ENCODE results near the gene SEMA3E. TPM values are rescaled to one million over a fixed set of nuclear protein-coding genes. Genes with fewer than 3 reads are reported as not detected.

Gene SEMA3E
- polyA plus RNA-seq, 1 experiment = 0.06 TPM

GRCh38 chr7:83457022-83457892 is 191.7 kb downstream of the SEMA3E start:
- Histone ChIP-seq H3K4me3 (ENCODE audit: low read depth, low read length) (no peak overlapping the region), H3K27me3 (ENCODE audit: control insufficient read depth, insufficient read depth, low read length) (no peaks in the 10 kb centered on the region), H3K27ac (ENCODE audit: low read depth, low read length) (no peak overlapping the region), H3K9me3 (ENCODE audit: control insufficient read depth, insufficient read depth, low read length) (no peaks in the 10 kb centered on the region)
- TF ChIP-seq, protein P1, sequence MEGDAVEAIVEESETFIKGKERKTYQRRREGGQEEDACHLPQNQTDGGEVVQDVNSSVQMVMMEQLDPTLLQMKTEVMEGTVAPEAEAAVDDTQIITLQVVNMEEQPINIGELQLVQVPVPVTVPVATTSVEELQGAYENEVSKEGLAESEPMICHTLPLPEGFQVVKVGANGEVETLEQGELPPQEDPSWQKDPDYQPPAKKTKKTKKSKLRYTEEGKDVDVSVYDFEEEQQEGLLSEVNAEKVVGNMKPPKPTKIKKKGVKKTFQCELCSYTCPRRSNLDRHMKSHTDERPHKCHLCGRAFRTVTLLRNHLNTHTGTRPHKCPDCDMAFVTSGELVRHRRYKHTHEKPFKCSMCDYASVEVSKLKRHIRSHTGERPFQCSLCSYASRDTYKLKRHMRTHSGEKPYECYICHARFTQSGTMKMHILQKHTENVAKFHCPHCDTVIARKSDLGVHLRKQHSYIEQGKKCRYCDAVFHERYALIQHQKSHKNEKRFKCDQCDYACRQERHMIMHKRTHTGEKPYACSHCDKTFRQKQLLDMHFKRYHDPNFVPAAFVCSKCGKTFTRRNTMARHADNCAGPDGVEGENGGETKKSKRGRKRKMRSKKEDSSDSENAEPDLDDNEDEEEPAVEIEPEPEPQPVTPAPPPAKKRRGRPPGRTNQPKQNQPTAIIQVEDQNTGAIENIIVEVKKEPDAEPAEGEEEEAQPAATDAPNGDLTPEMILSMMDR (IDR thresholded peaks at IDR 0.05; ENCODE audit: low read depth, low read length) = no peak
- POLR2A ChIA-PET = no interaction called here
- CTCF ChIA-PET = no interaction called here
- no peak for DNase-seq (ENCODE audit: low read depth, low spot score)

DNA sequence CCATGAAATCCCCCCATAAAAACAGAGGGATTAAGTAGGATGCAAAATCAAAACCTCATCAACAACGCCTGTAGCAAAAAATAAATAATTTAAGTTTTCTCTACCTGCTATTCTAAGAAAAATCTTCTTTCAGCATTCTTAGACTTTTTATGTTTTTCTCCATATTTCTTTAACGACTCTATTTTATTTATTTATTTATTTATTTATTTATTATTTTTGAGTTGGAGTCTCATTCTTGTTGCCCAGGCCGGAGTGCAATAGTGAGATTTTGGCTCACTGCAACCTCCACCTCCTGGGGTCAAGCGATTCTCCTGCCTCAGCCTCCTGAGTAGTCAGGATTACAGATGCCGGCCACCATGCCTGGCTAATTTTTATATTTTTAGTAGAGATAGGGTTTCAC is 192.5 kb downstream of the SEMA3E start:
- Histone ChIP-seq H3K4me3 (ENCODE audit: low read depth, low read length) (no peak overlapping the region), H3K27me3 (ENCODE audit: control insufficient read depth, insufficient read depth, low read length) (no peaks in the 10 kb centered on the region), H3K9me3 (ENCODE audit: control insufficient read depth, insufficient read depth, low read length) (no peaks in the 10 kb centered on the region), H3K27ac (ENCODE audit: low read depth, low read length) (no peak overlapping the region)
- ChIA-PET POLR2A (no interaction called here), CTCF (no interaction called here)
- TF ChIP-seq, protein P1 (IDR thresholded peaks at IDR 0.05; ENCODE audit: low read depth, low read length) = no peak
- DNase-seq (ENCODE audit: low read depth, low spot score) = no peak

DNA sequence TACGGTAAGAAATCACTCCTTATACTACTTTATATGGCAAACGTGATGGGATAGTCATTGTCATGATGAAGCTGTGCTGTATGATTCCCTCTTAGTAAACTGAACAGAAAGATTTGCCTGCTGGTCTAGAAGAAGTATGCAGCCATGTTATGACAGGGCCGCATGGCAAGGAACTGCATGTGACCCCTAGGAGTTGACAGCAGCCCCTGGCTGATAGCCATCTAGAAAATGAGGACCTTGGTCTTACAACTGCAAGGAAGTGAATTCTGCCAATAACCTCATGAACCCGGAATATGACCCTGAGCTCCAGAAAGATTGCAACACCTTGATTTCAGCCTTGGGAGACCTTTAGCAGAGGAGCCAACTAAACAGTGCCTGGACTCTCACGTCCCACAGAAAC is 193.3 kb downstream of the SEMA3E start:
- no peaks in the 10 kb centered on the region for H3K9me3 ChIP-seq (ENCODE audit: control insufficient read depth, insufficient read depth, low read length)
- no peak for DNase-seq (ENCODE audit: low read depth, low spot score)
- no peak overlapping the region for H3K27ac ChIP-seq (ENCODE audit: low read depth, low read length)
- CTCF ChIA-PET = no interaction called here
- H3K4me3 ChIP-seq (ENCODE audit: low read depth, low read length) = no peak overlapping the region
- H3K27me3 ChIP-seq (ENCODE audit: control insufficient read depth, insufficient read depth, low read length) = no peaks in the 10 kb centered on the region
- TF ChIP-seq, protein P1 (IDR thresholded peaks at IDR 0.05; ENCODE audit: low read depth, low read length) = no peak
- POLR2A ChIA-PET = no interaction called here

DNA sequence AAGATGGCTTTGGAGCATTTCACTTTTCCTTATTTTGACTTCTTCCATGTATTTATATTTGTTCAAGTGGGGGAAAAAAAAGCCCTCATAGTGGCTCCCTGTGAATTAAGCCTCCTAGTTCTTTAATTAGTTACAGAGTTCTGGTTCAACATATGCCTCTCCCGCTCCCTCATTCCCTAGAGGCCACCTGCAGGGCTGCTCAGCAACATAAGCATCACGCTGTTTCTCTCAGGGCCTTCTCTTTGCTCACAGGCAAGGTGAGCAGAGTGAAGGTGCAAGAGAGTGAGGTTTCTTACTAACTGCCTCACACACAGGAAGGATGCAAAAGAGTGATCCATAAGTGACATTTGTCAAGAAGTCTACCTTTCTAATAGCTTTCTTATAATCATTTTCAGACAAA is 196.7 kb downstream of the SEMA3E start:
- Histone ChIP-seq H3K9me3 (ENCODE audit: control insufficient read depth, insufficient read depth, low read length) (no peaks in the 10 kb centered on the region), H3K27me3 (ENCODE audit: control insufficient read depth, insufficient read depth, low read length) (no peaks in the 10 kb centered on the region), H3K27ac (ENCODE audit: low read depth, low read length) (no peak overlapping the region), H3K4me3 (ENCODE audit: low read depth, low read length) (no peak overlapping the region)
- no peak for DNase-seq (ENCODE audit: low read depth, low spot score)
- CTCF ChIA-PET = no interaction called here
- TF ChIP-seq, protein P1 (IDR thresholded peaks at IDR 0.05; ENCODE audit: low read depth, low read length) = no peak
- POLR2A ChIA-PET = no interaction called here

DNA sequence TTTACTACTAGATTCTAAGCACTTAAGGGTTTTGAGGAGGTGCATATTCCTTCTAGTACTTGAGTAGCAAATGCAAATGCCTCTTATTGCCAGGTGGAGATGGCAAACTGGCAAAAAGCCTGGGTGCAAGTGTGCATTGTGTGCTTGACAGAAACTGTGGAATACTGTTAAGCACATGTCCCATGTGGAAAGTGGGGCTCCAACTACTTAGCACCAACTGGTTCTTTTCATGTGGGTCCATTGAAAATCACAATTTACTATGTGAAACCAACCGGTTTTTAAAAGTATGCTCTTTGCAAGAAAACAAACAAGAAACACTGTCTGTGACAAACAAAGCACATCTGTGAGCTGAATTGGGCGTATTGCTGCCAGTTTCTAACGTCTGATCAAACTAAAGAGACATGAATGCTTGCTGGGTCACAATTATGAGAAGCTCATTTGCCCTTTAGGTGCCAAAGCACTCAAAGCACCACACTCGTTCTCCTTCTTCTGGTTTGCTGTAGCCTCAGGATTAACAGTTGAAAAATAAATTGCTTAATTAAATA is 197.4 kb downstream of the SEMA3E start:
- no peak overlapping the region for H3K4me3 ChIP-seq (ENCODE audit: low read depth, low read length)
- POLR2A ChIA-PET = no interaction called here

More for the DNA sequence above, 197.4 kb downstream of the SEMA3E start:
- Histone ChIP-seq H3K27me3 (ENCODE audit: control insufficient read depth, insufficient read depth, low read length) (no peaks in the 10 kb centered on the region), H3K9me3 (ENCODE audit: control insufficient read depth, insufficient read depth, low read length) (no peaks in the 10 kb centered on the region), H3K27ac (ENCODE audit: low read depth, low read length) (no peak overlapping the region)
- CTCF ChIA-PET = no interaction called here
- TF ChIP-seq, protein P1 (IDR thresholded peaks at IDR 0.05; ENCODE audit: low read depth, low read length) = no peak
- no peak for DNase-seq (ENCODE audit: low read depth, low spot score)

All from AG04450 (cell line).